ENCODE measurements around the gene SAMD13. TPM values are rescaled to one million over a fixed set of nuclear protein-coding genes. Genes with fewer than 3 reads are reported as not detected.

SAMD13 gene
- total RNA-seq, 1 experiment from 2014 or later: 0.61 TPM

GRCh38 chr1:84344286-84344685 is 42.8 kb downstream of the SAMD13 start:
- H3K9me3 ChIP-seq (ENCODE audit: control insufficient read depth, low read depth, low read length): no peaks in the 10 kb centered on the region
- no peak overlapping the region for H2AK5ac ChIP-seq (ENCODE audit: insufficient read length, low read length)
- Mint-ChIP-seq H3K4me3 (no peak overlapping the region), H3K36me3 (ENCODE audit: insufficient read depth in 1 of 3, low read depth in 3 of 3) (no peaks in the 10 kb centered on the region), H3K27ac (no peak overlapping the region; a peak in 1 of 7 replicates), H3K4me1 (no peaks in the 10 kb centered on the region), H3K27me3 (ENCODE audit: low read depth) (no peaks in the 10 kb centered on the region), H3K9me3 (peaks cover 0 to 6% of the 10 kb centered on the region in 2 experiments; a peak in 3 of 5 replicates)
- H3K23ac ChIP-seq (ENCODE audit: insufficient read length, low read depth, low read length): no peak overlapping the region
- H4K20me1 ChIP-seq (ENCODE audit: control insufficient read depth, insufficient read depth, insufficient read length): no peaks in the 10 kb centered on the region
- H2AFZ ChIP-seq (ENCODE audit: low read length): no peak overlapping the region
- H2BK120ac ChIP-seq (ENCODE audit: low read depth, low read length, poor library complexity, severe bottlenecking): no peak overlapping the region
- no peaks in the 10 kb centered on the region for H3K79me1 ChIP-seq (ENCODE audit: insufficient read depth, low read depth, low read length, poor library complexity, severe bottlenecking)
- H3K9ac ChIP-seq (ENCODE audit: extremely low read depth, insufficient read length, low read length): no peak overlapping the region
- no peak overlapping the region for H4K8ac ChIP-seq (replicated peaks; ENCODE audit: insufficient read length, low read depth, low read length)
- no peak overlapping the region for H3T11ph ChIP-seq (ENCODE audit: low read length)
- no peak overlapping the region for H2BK20ac ChIP-seq (ENCODE audit: low read depth, low read length, poor library complexity, severe bottlenecking)
- H3K14ac ChIP-seq (ENCODE audit: insufficient read depth, low read length): no peak overlapping the region
- no peak overlapping the region for H4K5ac ChIP-seq (ENCODE audit: insufficient read length, low read depth, low read length)
- H3K4ac ChIP-seq (ENCODE audit: low read depth, low read length): no peak overlapping the region
- DNase-seq: no peak
- H3K79me2 ChIP-seq (ENCODE audit: insufficient read depth, low read length): no peaks in the 10 kb centered on the region
- TF ChIP-seq CTCF (conservative IDR thresholded peaks at IDR 0.05): no peak
- no CpG with 5 or more reads among the region's 1 CpG for WGBS (ENCODE audit: extremely low coverage, insufficient read length, low lambda C conversion rate)
- no peak overlapping the region for H3K4me2 ChIP-seq (ENCODE audit: insufficient read depth, insufficient read length, low read length)
- H3K23me2 ChIP-seq (ENCODE audit: insufficient read length, low read depth, low read length, poor library complexity, severe bottlenecking): no peaks in the 10 kb centered on the region
- no peak overlapping the region for H3K18ac ChIP-seq (ENCODE audit: insufficient read length, low read depth, low read length)
- no peak overlapping the region for H2BK5ac ChIP-seq (ENCODE audit: insufficient read length, low read length)
- no peak overlapping the region for H2BK15ac ChIP-seq (ENCODE audit: low read depth, low read length)
- H3K4me1 ChIP-seq (ENCODE audit: insufficient read depth, low read length): no peaks in the 10 kb centered on the region
- H3K27me3 ChIP-seq (ENCODE audit: insufficient read depth, low read length): no peaks in the 10 kb centered on the region
- no peak overlapping the region for H2BK12ac ChIP-seq (ENCODE audit: insufficient read length, low read depth, low read length)
- no peak overlapping the region for H3K27ac ChIP-seq (ENCODE audit: insufficient read length, low read depth, low read length)
- H4K91ac ChIP-seq (ENCODE audit: insufficient read length, low read depth, low read length): no peak overlapping the region
- no peak overlapping the region for H3K56ac ChIP-seq (ENCODE audit: insufficient read length, low read depth, low read length)
